Measurements from ENCODE around the gene DBN1. TPM values are rescaled to one million over a fixed set of nuclear protein-coding genes. Genes with fewer than 3 reads are reported as not detected.
"Not testable (repeated sequence)": the region's sequence is repeated elsewhere in the genome, so short reads cannot be mapped to it uniquely, and the experiment has no call there.

Gene DBN1
- total and polyA plus RNA-seq, 2 of the 8 experiments (the other 6 are each of a cell fraction or from before 2014, with no cell fraction given) = 168 to 333 TPM

DNA sequence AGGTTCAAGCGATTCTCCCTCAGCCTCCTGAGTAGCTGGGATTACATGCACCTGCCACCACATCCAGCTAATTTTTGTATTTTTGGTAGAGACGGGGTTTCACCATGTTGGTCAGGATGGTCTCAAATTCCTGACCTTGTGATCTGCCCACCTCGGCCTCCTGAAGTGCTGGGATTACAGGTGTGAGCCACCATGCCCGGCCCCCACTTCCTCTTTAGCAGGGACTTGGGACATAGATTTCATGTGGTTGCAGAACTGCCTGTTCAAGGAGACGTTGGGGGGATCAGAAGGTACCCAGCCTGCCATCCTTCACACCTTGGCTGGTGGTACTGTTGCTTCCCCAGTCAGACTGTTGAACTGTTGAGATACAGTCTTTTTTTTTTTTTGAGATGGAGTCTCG, 56.4 kb downstream of the DBN1 start:
- H2BK15ac ChIP-seq (ENCODE audit: low read length); H3K36me3 ChIP-seq (ENCODE audit: control insufficient read depth in 2 of 4, insufficient read depth in 4 of 4, low read length in 3 of 4); H3K18ac ChIP-seq (ENCODE audit: extremely low read depth, low read length); H3K27ac ChIP-seq (ENCODE audit: low read depth, low read length); H3K4me1 ChIP-seq (replicated peaks in 1 of 4; ENCODE audit: control insufficient read depth in 3 of 4, insufficient read depth in 4 of 4, low read length in 3 of 4); H4K20me1 ChIP-seq (replicated peaks in 1 of 2; ENCODE audit: control insufficient read depth in 1 of 2, insufficient read depth in 2 of 2, low read length in 2 of 2); H3K79me1 ChIP-seq (ENCODE audit: low read depth, low read length); H3K14ac ChIP-seq (ENCODE audit: insufficient read length); H2AK5ac ChIP-seq (ENCODE audit: low read depth, low read length); H3K4ac ChIP-seq (replicated peaks; ENCODE audit: insufficient read length, low read depth, low read length); DNase-seq (ENCODE audit: low read depth in 1 of 2, low spot score in 2 of 2); H2BK20ac ChIP-seq (ENCODE audit: low read length); H3K27me3 ChIP-seq (replicated peaks in 1 of 4; ENCODE audit: control insufficient read depth in 3 of 4, extremely low read depth in 1 of 4, insufficient read depth in 3 of 4, low read length in 3 of 4); H3K9me3 ChIP-seq (ENCODE audit: insufficient read depth in 2 of 2, low read depth in 1 of 2, low read length in 1 of 2); FAIRE-seq; H3K4me2 ChIP-seq (ENCODE audit: insufficient read depth in 1 of 2, low read depth in 2 of 2, low read length in 2 of 2); H3K79me2 ChIP-seq (ENCODE audit: control insufficient read depth in 1 of 2, insufficient read depth in 2 of 2, low read length in 2 of 2); H4K5ac ChIP-seq (ENCODE audit: insufficient read length, low read depth, low read length); H3K56ac ChIP-seq (replicated peaks; ENCODE audit: insufficient read length, low read depth, low read length); H4K91ac ChIP-seq (replicated peaks; ENCODE audit: insufficient read length, low read length); H2AFZ ChIP-seq (ENCODE audit: low read length); H3K9ac ChIP-seq (replicated peaks in 1 of 4; ENCODE audit: extremely low read depth in 1 of 4, low read depth in 3 of 4, low read length in 3 of 4); H4K8ac ChIP-seq (ENCODE audit: extremely low read depth, insufficient read depth, low read length); H2BK120ac ChIP-seq (replicated peaks; ENCODE audit: low read depth, low read length); H3K23ac ChIP-seq (ENCODE audit: insufficient read length); H3K23me2 ChIP-seq (ENCODE audit: low read depth, low read length); H3K4me3 ChIP-seq (ENCODE audit: extremely low read depth in 1 of 4, insufficient read depth in 2 of 4, low read depth in 3 of 4, low read length in 4 of 4); H2BK5ac ChIP-seq (ENCODE audit: low read depth, low read length); H2BK12ac ChIP-seq (ENCODE audit: low read depth, low read length): not testable (repeated sequence)
- WGBS, 2 experiments (ENCODE audit: extremely low coverage in 1 of 2, insufficient coverage in 1 of 2, insufficient read length in 1 of 2, insufficient replicate concordance in 2 of 2, low coverage in 1 of 2, low lambda C conversion rate in 2 of 2, missing lambda C conversion rate in 1 of 2) = 92% methylated on average over 6 of the region's 6 CpGs; no CpG with 5 or more reads in 1 of the 2 experiments
- CTCF ChIA-PET (ENCODE audit: partially characterized antibody) = interaction anchor here (1.1 to 4.9 kb wide), 6 partner anchors 12 to 74 kb away, joined by 3 to 47 read pairs (median 4); no protein-coding TSS in a partner anchor
- POLR2A ChIA-PET (ENCODE audit: partially characterized antibody) = interaction anchor here (1.2 to 24.2 kb wide), 3 partner anchors 9 to 28 kb away, joined by 4 to 460 read pairs (median 14); partner anchors contain the start of genes GRK6 and PRR7
